ENCODE measurements around the gene PLEKHN1.

PLEKHN1 gene

DNA sequence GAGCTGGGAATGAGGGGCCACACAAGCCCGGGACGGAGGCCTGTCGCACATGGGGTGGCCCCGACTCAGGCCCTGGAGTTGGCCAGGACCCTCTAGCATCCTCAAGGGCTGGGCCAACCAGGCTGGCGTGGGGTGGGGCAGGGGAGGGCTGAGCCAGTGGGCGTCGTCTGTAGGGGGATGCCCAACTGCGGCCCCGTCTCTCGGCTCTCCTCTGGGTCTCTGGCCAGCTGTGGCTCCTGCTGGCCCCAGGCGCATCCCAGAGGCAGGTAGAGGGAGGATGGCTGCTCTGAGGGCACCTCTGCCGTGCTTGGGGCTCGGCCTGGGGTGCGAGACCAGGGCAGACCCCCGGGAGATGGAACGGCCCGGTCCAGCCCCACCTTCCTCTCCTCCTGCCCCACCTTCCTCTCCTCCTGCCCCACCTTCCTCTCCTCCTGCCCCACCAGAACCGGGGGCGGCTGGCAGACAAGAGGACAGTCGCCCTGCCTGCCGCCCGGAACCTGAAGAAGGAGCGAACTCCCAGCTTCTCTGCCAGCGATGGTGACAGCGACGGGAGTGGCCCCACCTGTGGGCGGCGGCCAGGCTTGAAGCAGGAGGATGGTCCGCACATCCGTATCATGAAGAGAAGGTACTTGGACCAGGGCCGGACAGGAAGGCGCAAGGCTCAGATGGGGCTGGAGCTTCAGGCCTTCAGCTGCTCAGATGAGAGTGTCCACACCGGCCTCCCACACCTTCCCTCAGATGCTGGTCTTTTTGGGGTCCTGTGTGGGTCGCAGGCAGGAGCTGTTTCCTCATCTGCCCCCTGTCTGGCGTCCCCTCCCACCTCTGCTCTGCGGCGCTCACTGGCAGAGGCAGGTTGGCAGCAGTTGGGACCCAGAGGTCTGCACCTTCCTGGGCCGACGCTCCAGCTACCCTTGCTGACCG is 36.3 kb upstream of the PLEKHN1 start:
- no peak for DNase-seq (ENCODE audit: extremely low read depth in 1 of 2, low read depth in 1 of 2)

- no peak for DNase-seq (ENCODE audit: extremely low read depth in 1 of 2, low read depth in 1 of 2)
Measured at GRCh38 chr1:930633-931138, 35.6 kb upstream of the PLEKHN1 start.

GRCh38 chr1:931380-932172 is 34.7 kb upstream of the PLEKHN1 start:
- no peak for DNase-seq (ENCODE audit: extremely low read depth in 1 of 2, low read depth in 1 of 2)

- no peak for DNase-seq (ENCODE audit: extremely low read depth in 1 of 2, low read depth in 1 of 2)
Measured at GRCh38 chr1:932173-932510, 34.1 kb upstream of the PLEKHN1 start.

GRCh38 chr1:932776-933602 is 33.3 kb upstream of the PLEKHN1 start:
- no peak for DNase-seq (ENCODE audit: extremely low read depth in 1 of 2, low read depth in 1 of 2)

GRCh38 chr1:933603-933940 is 32.7 kb upstream of the PLEKHN1 start:
- no peak for DNase-seq (ENCODE audit: extremely low read depth in 1 of 2, low read depth in 1 of 2)

DNA sequence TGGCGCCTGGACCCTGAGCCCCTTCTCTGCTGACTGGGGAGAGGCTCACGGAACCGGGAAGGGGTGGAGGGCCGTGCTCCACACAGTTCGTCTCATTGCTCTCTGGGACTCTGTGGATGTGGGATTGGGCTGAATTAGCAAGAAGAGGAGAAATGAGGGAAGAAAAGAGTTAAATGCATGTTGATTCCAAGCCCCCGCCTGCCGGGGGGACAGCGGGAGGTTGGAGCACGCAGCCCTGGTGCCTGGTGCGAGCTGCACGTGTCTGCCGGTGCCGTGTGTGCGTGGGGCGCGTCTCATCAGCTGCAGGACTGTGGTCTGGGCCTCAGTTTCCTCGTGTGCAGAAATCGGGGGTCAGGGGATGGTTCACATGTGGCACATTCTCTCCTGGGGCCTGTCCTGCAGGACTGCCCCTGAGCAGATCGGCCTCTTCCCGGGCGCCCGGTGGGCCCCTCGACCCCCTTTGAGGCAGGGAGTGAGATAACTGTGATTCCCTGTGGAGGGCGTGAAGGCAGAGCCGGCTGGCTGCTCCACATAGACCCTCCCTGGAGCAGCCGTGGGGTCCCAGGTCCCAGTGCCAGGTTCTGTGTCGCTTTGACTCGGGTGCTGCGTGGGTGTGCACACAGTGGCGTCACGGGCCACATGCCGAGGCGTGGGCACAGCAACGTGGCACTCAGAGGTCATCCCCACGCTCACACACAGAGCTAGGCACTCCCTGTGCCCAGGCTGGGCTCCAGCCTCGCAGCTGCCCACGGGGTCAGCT is 31.1 kb upstream of the PLEKHN1 start:
- DNase-seq (ENCODE audit: extremely low read depth in 1 of 2, low read depth in 1 of 2) = no peak

- DNase-seq (ENCODE audit: extremely low read depth in 1 of 2, low read depth in 1 of 2) = no peak
Measured at GRCh38 chr1:935751-936231, 30.5 kb upstream of the PLEKHN1 start.

GRCh38 chr1:936348-937264 is 29.7 kb upstream of the PLEKHN1 start:
- no peak for DNase-seq (ENCODE audit: extremely low read depth in 1 of 2, low read depth in 1 of 2)

GRCh38 chr1:937521-937920 is 28.8 kb upstream of the PLEKHN1 start:
- DNase-seq (ENCODE audit: extremely low read depth in 1 of 2, low read depth in 1 of 2) = no peak

DNA sequence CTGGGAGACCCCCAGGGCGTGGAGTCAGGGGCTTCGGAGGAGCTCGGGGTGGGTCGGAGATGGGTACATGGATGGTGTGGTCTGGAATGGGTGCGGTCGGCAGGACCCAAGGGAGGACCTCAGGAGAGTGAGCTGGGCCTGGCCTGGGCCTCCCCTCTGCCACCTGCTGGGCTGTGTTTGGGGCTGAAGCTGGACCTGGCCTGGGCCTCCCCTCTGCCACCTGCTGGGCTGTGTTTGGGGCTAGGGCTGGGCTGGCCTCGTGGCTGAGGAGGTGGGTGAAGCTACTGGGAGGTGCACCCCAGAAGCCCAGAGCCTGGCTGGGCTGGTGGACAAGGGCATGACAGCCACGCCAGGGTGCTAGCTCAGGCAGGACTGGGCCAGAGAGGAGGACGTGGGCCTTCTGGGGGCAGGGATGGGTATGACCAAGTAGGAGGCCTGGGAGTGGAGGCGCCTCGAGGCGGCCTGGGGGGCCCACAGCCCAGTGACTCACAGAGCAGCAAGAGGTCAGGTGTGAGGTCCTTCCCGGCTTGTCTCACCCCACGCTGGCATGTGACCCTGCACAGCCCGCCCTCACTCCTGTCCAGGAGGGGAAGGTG is 28.1 kb upstream of the PLEKHN1 start:
- no peak for DNase-seq (ENCODE audit: extremely low read depth in 1 of 2, low read depth in 1 of 2)

DNA sequence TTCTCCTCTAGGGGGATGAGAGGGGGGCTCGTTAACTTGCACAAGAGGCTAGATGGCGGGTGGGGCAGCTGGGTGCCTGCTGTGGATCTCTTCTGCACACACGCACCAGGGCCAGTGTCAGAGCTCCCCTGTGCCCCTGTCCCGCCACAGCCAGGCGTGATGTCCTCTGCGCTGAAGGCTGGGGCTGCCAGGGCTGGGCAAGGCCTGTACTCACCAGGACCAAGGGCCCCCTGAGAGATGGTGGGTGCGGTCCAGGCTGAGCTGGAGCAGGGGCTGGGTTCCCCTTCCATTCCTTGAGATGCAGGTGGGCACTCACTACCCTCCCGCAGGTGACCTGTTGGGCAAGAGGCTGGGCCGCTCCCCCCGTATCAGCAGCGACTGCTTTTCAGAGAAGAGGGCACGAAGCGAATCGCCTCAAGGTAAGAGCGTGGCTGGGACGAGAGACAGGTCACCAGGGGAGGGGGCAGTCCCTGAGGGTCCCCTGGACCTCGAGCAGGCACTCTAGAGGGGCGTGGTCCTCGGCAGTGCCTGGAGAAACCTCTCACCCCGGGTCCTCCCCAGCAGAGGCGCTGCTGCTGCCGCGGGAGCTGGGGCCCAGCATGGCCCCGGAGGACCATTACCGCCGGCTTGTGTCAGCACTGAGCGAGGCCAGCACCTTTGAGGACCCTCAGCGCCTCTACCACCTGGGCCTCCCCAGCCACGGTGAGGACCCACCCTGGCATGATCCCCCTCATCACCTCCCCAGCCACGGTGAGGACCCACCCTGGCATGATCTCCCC is 27.4 kb upstream of the PLEKHN1 start:
- no peak for DNase-seq (ENCODE audit: extremely low read depth in 1 of 2, low read depth in 1 of 2)

- no peak for DNase-seq (ENCODE audit: extremely low read depth in 1 of 2, low read depth in 1 of 2)
Measured at GRCh38 chr1:939511-940106, 26.7 kb upstream of the PLEKHN1 start.

DNA sequence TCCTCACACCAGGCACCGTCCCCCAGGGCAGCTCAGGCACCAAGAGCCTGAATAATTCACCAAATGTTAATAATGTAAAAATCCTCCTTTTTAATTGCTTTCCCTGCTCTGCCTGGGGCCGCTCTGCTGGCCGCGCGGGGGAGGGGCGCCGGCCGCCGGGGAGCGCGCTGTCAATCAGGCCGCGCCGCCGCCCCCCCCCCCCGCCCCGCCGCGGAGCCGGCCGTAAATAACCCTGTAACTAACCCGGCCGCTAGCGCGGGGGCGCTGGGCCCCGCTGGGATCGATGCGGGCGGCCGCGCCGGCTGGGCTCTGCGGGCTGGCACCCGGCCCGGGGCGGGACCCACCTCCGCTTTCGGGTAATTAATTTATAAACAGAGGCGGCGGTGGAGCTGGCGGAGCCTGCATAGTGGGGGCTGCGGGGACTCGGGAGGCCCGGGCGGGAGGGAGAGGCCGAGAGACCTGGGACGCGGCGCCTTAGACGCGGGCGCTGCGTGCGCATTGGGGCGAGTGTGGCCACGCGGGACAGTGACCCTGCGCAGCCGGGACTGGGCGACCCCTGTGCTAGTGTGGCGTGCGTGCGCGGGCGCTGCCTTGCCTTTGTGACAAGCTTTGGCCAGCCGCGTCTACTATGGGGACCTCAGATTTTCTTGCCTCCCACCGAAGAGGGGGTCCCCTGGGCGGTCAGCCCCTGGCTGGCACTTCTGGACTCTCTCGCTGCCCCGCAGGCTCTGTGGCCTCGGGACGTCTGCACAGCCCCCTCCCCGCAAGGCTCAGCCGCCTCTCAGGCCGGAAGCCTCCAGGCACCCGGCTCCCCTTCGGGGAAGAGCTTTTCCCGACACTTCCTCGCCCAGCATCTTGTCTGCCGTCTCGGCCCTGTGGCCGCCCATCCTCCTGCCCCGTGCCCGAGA is 25.9 kb upstream of the PLEKHN1 start:
- DNase-seq (ENCODE audit: extremely low read depth in 1 of 2, low read depth in 1 of 2) = no peak

GRCh38 chr1:941015-941587 is 25.2 kb upstream of the PLEKHN1 start:
- no peak for DNase-seq (ENCODE audit: extremely low read depth in 1 of 2, low read depth in 1 of 2)
